Mesangial cell (primary cell): ENCODE results near the gene BBOX1. TPM values are rescaled to one million over a fixed set of nuclear protein-coding genes. Genes with fewer than 3 reads are reported as not detected.

Experiments used
- total RNA-seq: library from RNA; depleted of rRNA; stranded (reverse); fragments of >200 nt; gene quantifications from 2 replicates; pipeline ENCODE4 v1.2.3, GENCODE V29; 2015

The BBOX1 gene, protein sequence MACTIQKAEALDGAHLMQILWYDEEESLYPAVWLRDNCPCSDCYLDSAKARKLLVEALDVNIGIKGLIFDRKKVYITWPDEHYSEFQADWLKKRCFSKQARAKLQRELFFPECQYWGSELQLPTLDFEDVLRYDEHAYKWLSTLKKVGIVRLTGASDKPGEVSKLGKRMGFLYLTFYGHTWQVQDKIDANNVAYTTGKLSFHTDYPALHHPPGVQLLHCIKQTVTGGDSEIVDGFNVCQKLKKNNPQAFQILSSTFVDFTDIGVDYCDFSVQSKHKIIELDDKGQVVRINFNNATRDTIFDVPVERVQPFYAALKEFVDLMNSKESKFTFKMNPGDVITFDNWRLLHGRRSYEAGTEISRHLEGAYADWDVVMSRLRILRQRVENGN
- total RNA-seq, result 0.13 TPM in 1 of 2 replicates, not detected in the other

GRCh38 chr11:27040302-27041115 lies at the start of gene BBOX1:
Gene BBOX1, plus strand, starts transcription at chr11:27040815. Its CDS starts 14,616 bp downstream, at chr11:27055431.

GRCh38 chr11:26993965-26994457 lies 46.6 kb upstream of the BBOX1 start, which contains the start of gene FIBIN:
Gene FIBIN, plus strand, starts transcription at chr11:26994112. Its CDS starts 415 bp downstream, at chr11:26994527.

Other genes starting within 250 kb of the BBOX1 start
- 0.65 and 4.4 TPM in 2 replicates for gene FIBIN, start 46.7 kb upstream of the BBOX1 start, total RNA-seq